CD4-positive, alpha-beta T cell (primary cell): ENCODE results near the gene ZKSCAN3. TPM values are rescaled to one million over a fixed set of nuclear protein-coding genes. Genes with fewer than 3 reads are reported as not detected.
A peak's percentile ranks its signal among the peaks of the same experiment; 100 is the strongest.
"Not testable (repeated sequence)": the region's sequence is repeated elsewhere in the genome, so short reads cannot be mapped to it uniquely, and the experiment has no call there.

Experiments
- ATAC-seq: fragments of 200-7000 bp; cut with Tn5 transposase; one replicate; pipeline ENCODE4 v1.10.0; 2022; ENCODE audit warnings: mild to moderate bottlenecking; ENCODE audit not compliant: poor library complexity
- CTCF ChIA-PET: fragments of 350-600 bp; sonication (Branson Sonifier 250); formaldehyde crosslinking; loops from one replicate; lab custom pipeline; 2021; ENCODE audit warnings: antibody characterized with exemption, inconsistent platforms; lab: Charles Lee
- POLR2A ChIA-PET: fragments of 350-600 bp; sonication (Branson Sonifier 250); formaldehyde crosslinking; loops from one replicate; lab custom pipeline; 2021; ENCODE audit warnings: antibody characterized with exemption, inconsistent platforms; lab: Charles Lee
- DNase-seq, 14 experiments: peaks; one replicate each; pipeline ENCODE4 v3.0.0-alpha.2; 2013 to 2020; ENCODE audit warnings: mixed read lengths in 2 of 14
- H3K27ac ChIP-seq, 2 donors: one replicate each; pipeline versions ENCODE4 v1.5.1 to v1.7.0; 2013; ENCODE audit warnings: low read length in 2 of 2, low read depth in 1 of 2, mild to moderate bottlenecking in 1 of 2
- H3K27me3 ChIP-seq, 2 experiments: 1 replicate in 1 of 2; 2 replicates in 1 of 2; pipeline versions ENCODE4 v1.6.1 to v1.7.0; 2013; ENCODE audit warnings: low read length in 2 of 2, control low read depth in 1 of 2, mild to moderate bottlenecking in 1 of 2, moderate library complexity in 1 of 2; ENCODE audit not compliant: insufficient read depth in 2 of 2, control insufficient read depth in 1 of 2
- H3K36me3 ChIP-seq: one replicate; pipeline ENCODE4 v1.6.1; 2013; ENCODE audit warnings: low read length, control low read depth; ENCODE audit not compliant: insufficient read depth
- H3K4me1 ChIP-seq: one replicate; pipeline ENCODE4 v1.6.1; 2013; ENCODE audit warnings: low read length, control low read depth; ENCODE audit not compliant: insufficient read depth
- H3K4me3 ChIP-seq: one replicate; pipeline ENCODE4 v1.5.1; 2013; ENCODE audit warnings: mild to moderate bottlenecking, low read length, moderate library complexity
- H3K9me3 ChIP-seq, 2 experiments: 1 replicate in 1 of 2; 2 replicates in 1 of 2; pipeline versions ENCODE4 v1.6.1 to v1.7.0; 2013; ENCODE audit warnings: low read length in 2 of 2, mild to moderate bottlenecking in 2 of 2, control low read depth in 1 of 2, moderate library complexity in 1 of 2; ENCODE audit not compliant: control insufficient read depth in 1 of 2, insufficient read depth in 1 of 2
- H3K27ac Mint-ChIP-seq: one replicate; pipeline ENCODE4 v1.8.0; 2020; ENCODE audit warnings: mixed read lengths
- H3K27me3 Mint-ChIP-seq: one replicate; pipeline ENCODE4 v1.8.0; 2021; ENCODE audit warnings: mixed read lengths
- H3K36me3 Mint-ChIP-seq: one replicate; pipeline ENCODE4 v1.8.0; 2021; ENCODE audit warnings: low read depth, mixed read lengths
- H3K4me1 Mint-ChIP-seq: one replicate; pipeline ENCODE4 v1.8.0; 2021; ENCODE audit warnings: low read depth, mixed read lengths
- H3K4me3 Mint-ChIP-seq: one replicate; pipeline ENCODE4 v1.8.0; 2020; ENCODE audit warnings: mild to moderate bottlenecking, mixed read lengths
- H3K9me3 Mint-ChIP-seq: one replicate; pipeline ENCODE4 v1.8.0; 2020; ENCODE audit warnings: mixed read lengths
- intact Hi-C, 2 experiments: fragments of 100-400 bp; cut with DNase I in 1 of 2; cut with micrococcal nuclease in 1 of 2; formaldehyde crosslinking; loops; one replicate each; pipeline versions ENCODE4 v1.15.1 to v1.9.0; 2023 to 2025; cut with DNase I, micrococcal nuclease
- total RNA-seq, 174 experiments: library from RNA in 2 of 174; stranded (reverse) in 2 of 174; gene quantifications; one replicate each; pipeline ENCODE4 v1.2.3 and lab custom pipeline; 2021 to 2026
- TF ChIP-seq, protein P1 (sequence below): fragments of 200-600 bp; IDR thresholded peaks from one replicate; pipeline ENCODE4 v1.8.0; 2022; ENCODE audit warnings: antibody characterized with exemption, mild to moderate bottlenecking

ZKSCAN3 gene
- total RNA-seq, 2 experiments from 2014 or later = 0.88 to 0.89 TPM

DNA sequence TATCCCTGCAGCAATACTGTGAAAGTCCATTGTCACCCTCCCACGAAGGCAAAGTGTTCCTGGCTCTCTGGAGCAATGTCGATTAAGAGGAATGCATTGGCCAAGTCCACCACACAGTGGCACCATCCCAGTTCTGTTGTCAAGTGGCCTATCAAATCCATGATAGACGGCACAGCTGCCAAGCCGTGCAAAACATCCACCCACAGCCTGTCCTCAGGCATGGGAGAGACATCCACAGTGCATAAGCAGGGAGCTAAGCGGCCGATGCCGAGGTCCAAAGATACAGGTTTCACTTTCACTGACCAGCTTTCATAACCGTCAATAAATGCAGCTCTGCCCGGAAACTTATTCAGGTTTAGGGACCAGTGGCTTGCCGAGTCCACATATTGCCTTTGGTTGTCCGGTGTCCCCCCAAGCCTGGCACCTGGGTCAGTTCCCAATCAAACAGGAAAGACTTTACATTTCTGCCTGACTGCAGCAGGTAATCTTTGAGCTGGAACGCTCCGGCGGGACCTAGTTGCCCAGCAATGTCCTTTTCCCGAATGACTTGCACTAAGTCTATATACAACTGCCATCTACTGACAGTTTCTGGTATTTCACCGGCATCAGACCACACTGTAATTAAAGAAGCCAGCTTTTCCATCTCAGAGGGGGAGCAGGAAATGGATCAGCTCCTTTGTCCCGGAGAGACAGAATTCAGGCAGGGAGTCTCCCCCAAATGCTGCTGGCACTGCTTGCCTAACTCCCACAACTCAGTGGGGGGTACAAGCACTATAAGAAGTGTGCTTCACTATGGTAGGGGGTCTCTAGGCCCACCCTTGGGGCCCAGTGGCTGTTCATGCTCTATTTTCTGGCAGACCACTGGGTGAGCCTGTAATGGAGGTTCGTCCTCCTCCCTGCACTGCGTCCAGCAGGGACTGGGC lies 6.3 kb downstream of the ZKSCAN3 start:
- Histone ChIP-seq H3K36me3 (no peaks in the 10 kb centered on the region), H3K27ac (no peak overlapping the region), H3K4me1 (peaks cover 21% of the 10 kb centered on the region), H3K4me3 (peak overlapping the region; percentile 64), H3K27me3 (no peaks in the 10 kb centered on the region), H3K9me3 (no peaks in the 10 kb centered on the region)
- DNase-seq (peak; percentile 26 to 84 (median 42)), ATAC-seq (peak; percentile 93)
- H3K27ac Mint-ChIP-seq = peak overlapping the region; percentile 22
- H3K4me1 Mint-ChIP-seq = peaks cover 42% of the 10 kb centered on the region
- intact Hi-C loops = loop anchor here (1.0 to 5.0 kb wide), 6 partner anchors 104 to 1193 kb away; partner anchors contain the start of gene ZKSCAN4 (in 1 of the 2)
- H3K4me3 Mint-ChIP-seq = peak overlapping the region; percentile 90
- H3K36me3 Mint-ChIP-seq = peaks cover 4% of the 10 kb centered on the region
- ChIA-PET CTCF (interaction anchor here (0.5 to 1.8 kb wide), 33 partner anchors 9 to 1179 kb away, joined by 3 to 18 read pairs (median 4); partner anchors contain the start of genes PGBD1, ZKSCAN4, ZKSCAN8 and ZSCAN12), POLR2A (interaction anchor here (1.0 to 1.9 kb wide), 9 partner anchors 20 to 484 kb away, joined by 3 to 13 read pairs (median 6); partner anchors contain the start of genes ZKSCAN8, ZNF165, ZSCAN16 and ZSCAN26)
- H3K9me3 Mint-ChIP-seq = no peaks in the 10 kb centered on the region
- TF ChIP-seq, protein P1, sequence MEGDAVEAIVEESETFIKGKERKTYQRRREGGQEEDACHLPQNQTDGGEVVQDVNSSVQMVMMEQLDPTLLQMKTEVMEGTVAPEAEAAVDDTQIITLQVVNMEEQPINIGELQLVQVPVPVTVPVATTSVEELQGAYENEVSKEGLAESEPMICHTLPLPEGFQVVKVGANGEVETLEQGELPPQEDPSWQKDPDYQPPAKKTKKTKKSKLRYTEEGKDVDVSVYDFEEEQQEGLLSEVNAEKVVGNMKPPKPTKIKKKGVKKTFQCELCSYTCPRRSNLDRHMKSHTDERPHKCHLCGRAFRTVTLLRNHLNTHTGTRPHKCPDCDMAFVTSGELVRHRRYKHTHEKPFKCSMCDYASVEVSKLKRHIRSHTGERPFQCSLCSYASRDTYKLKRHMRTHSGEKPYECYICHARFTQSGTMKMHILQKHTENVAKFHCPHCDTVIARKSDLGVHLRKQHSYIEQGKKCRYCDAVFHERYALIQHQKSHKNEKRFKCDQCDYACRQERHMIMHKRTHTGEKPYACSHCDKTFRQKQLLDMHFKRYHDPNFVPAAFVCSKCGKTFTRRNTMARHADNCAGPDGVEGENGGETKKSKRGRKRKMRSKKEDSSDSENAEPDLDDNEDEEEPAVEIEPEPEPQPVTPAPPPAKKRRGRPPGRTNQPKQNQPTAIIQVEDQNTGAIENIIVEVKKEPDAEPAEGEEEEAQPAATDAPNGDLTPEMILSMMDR = peak; percentile 77
- H3K27me3 Mint-ChIP-seq = no peaks in the 10 kb centered on the region

DNA sequence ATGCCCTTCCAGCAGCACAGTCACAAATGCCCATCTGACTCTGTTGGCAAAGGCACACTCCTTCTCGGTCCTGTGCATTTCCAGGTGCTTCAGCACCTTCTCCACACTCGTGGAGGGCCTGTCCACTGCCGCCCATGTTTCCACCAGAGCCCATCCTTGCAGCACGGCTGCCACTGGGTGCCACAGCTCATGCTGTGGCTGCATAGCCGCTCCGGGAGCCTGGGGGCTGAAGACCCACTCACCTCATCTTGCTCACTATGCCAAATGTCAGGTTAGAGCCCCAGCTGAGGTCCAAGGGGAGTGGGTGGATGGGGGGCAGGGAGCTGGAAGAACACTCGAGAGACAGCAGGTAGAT lies 6.9 kb downstream of the ZKSCAN3 start:
- no peak overlapping the region for H3K4me3 ChIP-seq
- H3K36me3 ChIP-seq = no peaks in the 10 kb centered on the region
- ChIA-PET CTCF (interaction anchor here (0.5 to 1.8 kb wide), 28 partner anchors 9 to 1179 kb away, joined by 3 to 18 read pairs (median 4); partner anchors contain the start of genes PGBD1, ZKSCAN4, ZKSCAN8 and ZSCAN12), POLR2A (interaction anchor here (1.1 to 1.9 kb wide), 7 partner anchors 21 to 464 kb away, joined by 3 to 13 read pairs (median 7); partner anchors contain the start of genes ZKSCAN8, ZNF165, ZSCAN16 and ZSCAN26)
- peaks cover 18% of the 10 kb centered on the region for H3K4me1 ChIP-seq
- intact Hi-C loops = loop anchor here (1.0 to 5.0 kb wide), 7 partner anchors 104 to 1196 kb away; partner anchors contain the start of gene ZKSCAN4 (in 1 of the 2)
- TF ChIP-seq, protein P1 = no peak
- H3K27me3 ChIP-seq = no peaks in the 10 kb centered on the region
- no peaks in the 10 kb centered on the region for H3K9me3 Mint-ChIP-seq
- peaks cover 35% of the 10 kb centered on the region for H3K4me1 Mint-ChIP-seq
- H3K27me3 Mint-ChIP-seq = no peaks in the 10 kb centered on the region
- H3K4me3 Mint-ChIP-seq = no peak overlapping the region
- H3K9me3 ChIP-seq = no peaks in the 10 kb centered on the region
- peaks cover 4% of the 10 kb centered on the region for H3K36me3 Mint-ChIP-seq
- H3K27ac ChIP-seq = no peak overlapping the region
- no peak overlapping the region for H3K27ac Mint-ChIP-seq
- DNase-seq (no peak), ATAC-seq (no peak)

DNA sequence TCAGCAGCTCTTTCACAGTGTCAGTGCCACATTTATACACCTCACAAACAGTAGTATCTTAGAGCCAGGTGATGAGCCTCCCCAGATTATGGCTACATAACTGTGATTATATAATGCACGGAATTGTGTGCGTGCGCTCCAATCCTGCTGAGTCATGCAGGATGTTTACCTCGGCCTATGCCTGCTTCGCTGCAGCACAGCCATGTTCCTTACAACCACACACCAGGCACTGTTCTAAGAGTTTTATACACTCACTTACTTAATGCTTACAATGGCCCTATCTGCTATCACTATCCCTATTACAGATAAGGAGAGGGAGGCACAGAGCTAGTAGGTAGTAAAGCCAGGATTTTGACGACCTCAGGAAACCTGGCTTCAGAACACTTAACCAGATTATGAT lies 7.3 kb downstream of the ZKSCAN3 start:
- intact Hi-C loops = loop anchor here (1.0 to 5.0 kb wide), 5 partner anchors 218 to 1197 kb away; no protein-coding TSS in a partner anchor
- Histone ChIP-seq H3K9me3 (no peaks in the 10 kb centered on the region), H3K4me1 (peaks cover 18% of the 10 kb centered on the region), H3K27ac (no peak overlapping the region), H3K36me3 (no peaks in the 10 kb centered on the region), H3K27me3 (no peaks in the 10 kb centered on the region), H3K4me3 (no peak overlapping the region)
- ChIA-PET CTCF (interaction anchor here (0.8 to 1.8 kb wide), 3 partner anchors 214 to 252 kb away, joined by 3 to 6 read pairs (median 5); no protein-coding TSS in a partner anchor), POLR2A (no interaction called here)
- H3K9me3 Mint-ChIP-seq = no peaks in the 10 kb centered on the region
- H3K4me3 Mint-ChIP-seq = no peak overlapping the region
- TF ChIP-seq, protein P1 = no peak
- ATAC-seq = no peak
- H3K27me3 Mint-ChIP-seq = no peaks in the 10 kb centered on the region
- no peak for DNase-seq
- H3K27ac Mint-ChIP-seq = no peak overlapping the region
- peaks cover 31% of the 10 kb centered on the region for H3K4me1 Mint-ChIP-seq
- peaks cover 5% of the 10 kb centered on the region for H3K36me3 Mint-ChIP-seq

- peaks cover 30% of the 10 kb centered on the region for H3K36me3 Mint-ChIP-seq
- H3K9me3 ChIP-seq, H3K27ac ChIP-seq, DNase-seq, H3K4me3 ChIP-seq, POLR2A ChIA-PET, ATAC-seq, CTCF ChIA-PET, H3K27me3 ChIP-seq, H3K9me3 Mint-ChIP-seq, H3K27ac Mint-ChIP-seq, H3K4me3 Mint-ChIP-seq, H3K27me3 Mint-ChIP-seq: not testable (repeated sequence)
- H3K4me1 Mint-ChIP-seq = peaks cover 16% of the 10 kb centered on the region
- H3K4me1 ChIP-seq = peaks cover 18% of the 10 kb centered on the region
- peaks cover 13% of the 10 kb centered on the region for H3K36me3 ChIP-seq
- intact Hi-C loops = loop anchor here (5.0 kb wide), 2 partner anchors 457 to 462 kb away; no protein-coding TSS in a partner anchor
Measured at GRCh38 chr6:28359562-28359961, 9.8 kb downstream of the ZKSCAN3 start.
